Heart left ventricle (tissue), 16 donors: ENCODE results near the gene NIT2. TPM values are rescaled to one million over a fixed set of nuclear protein-coding genes. Genes with fewer than 3 reads are reported as not detected.
"Not testable (repeated sequence)": the region's sequence is repeated elsewhere in the genome, so short reads cannot be mapped to it uniquely, and the experiment has no call there.

Experiments
- ATAC-seq, 4 donors: fragments of 200-7000 bp; cut with Tn5 transposase; one replicate each; pipeline ENCODE4 v1.9.1; 2020 to 2022; ENCODE audit warnings: moderate library complexity in 4 of 4, mild to moderate bottlenecking in 3 of 4, moderate number of reproducible peaks in 1 of 4
- DNase-seq, 5 donors: peaks; one replicate each; pipeline ENCODE4 v3.0.0-alpha.2; 2020
- H3K27ac ChIP-seq, 12 donors: fragments of 200-600 bp; sonication (generic) in 4 of 12; one replicate each; pipeline versions ENCODE4 v1.5.0 to v1.8.0; 2016 to 2022; ENCODE audit warnings: mild to moderate bottlenecking in 2 of 12
- H3K27me3 ChIP-seq, 9 donors: fragments of 200-600 bp; sonication (generic) in 2 of 9; one replicate each; pipeline versions ENCODE4 v1.5.1 to v1.8.0; 2016 to 2022; ENCODE audit warnings: mild to moderate bottlenecking in 3 of 9
- H3K36me3 ChIP-seq, 9 donors: fragments of 200-600 bp; sonication (generic) in 2 of 9; one replicate each; pipeline versions ENCODE4 v1.5.0 to v1.8.0; 2018 to 2022; ENCODE audit warnings: mild to moderate bottlenecking in 2 of 9
- H3K4me1 ChIP-seq, 12 donors: fragments of 200-600 bp; sonication (generic) in 4 of 12; one replicate each; pipeline versions ENCODE4 v1.5.0 to v1.8.0; 2016 to 2022; ENCODE audit warnings: mild to moderate bottlenecking in 3 of 12
- H3K4me3 ChIP-seq, 12 donors: fragments of 200-600 bp; sonication (generic) in 4 of 12; one replicate each; pipeline versions ENCODE4 v1.5.0 to v1.8.0; 2017 to 2022; ENCODE audit warnings: mild to moderate bottlenecking in 9 of 12, moderate library complexity in 4 of 12
- H3K9me3 ChIP-seq, 12 donors: fragments of 200-600 bp; sonication (generic) in 4 of 12; one replicate each; pipeline versions ENCODE4 v1.5.0 to v1.8.0; 2016 to 2022; ENCODE audit warnings: mild to moderate bottlenecking in 1 of 12
- CTCF ChIP-seq, 12 donors: fragments of 200-600 bp; sonication (generic) in 4 of 12; IDR thresholded peaks; one replicate each; pipeline versions ENCODE4 v1.5.0 to v1.8.0; 2018 to 2022; ENCODE audit warnings: antibody characterized with exemption in 12 of 12, mild to moderate bottlenecking in 5 of 12
- POLR2A ChIP-seq, 2 donors: fragments of 450-650 bp; IDR thresholded peaks; one replicate each; pipeline ENCODE4 v1.6.1; 2017; ENCODE audit warnings: antibody characterized with exemption in 2 of 2, mild to moderate bottlenecking in 2 of 2, moderate library complexity in 2 of 2
- WGBS, 4 donors: extraction: QIAGEN DNeasy Blood & Tissue Kit in 2 of 4; methylation state at CpG; one replicate each; pipeline versions ENCODE4 v1.1.5 to v1.1.7; 2013 to 2018; 5-methylcytosine and 5-hydroxymethylcytosine counted together
- intact Hi-C, 10 donors: fragments of 100-400 bp; cut with DNase I; formaldehyde crosslinking; loops; one replicate each; pipeline versions ENCODE4 v1.11.1 to v1.14.2; 2022
- polyA plus RNA-seq, 2 donors: library from polyadenylated mRNA; stranded (reverse); fragments of 200-250 nt; gene quantifications; one replicate each; pipeline ENCODE4 v1.2.3, GENCODE V29; 2013
- total RNA-seq, 9 donors: library from RNA; depleted of rRNA in 2 of 9; stranded (reverse); fragments of >200 nt in 2 of 9; fragmentation: NEBNext Ultra II Directional in 3 of 9; extraction: Animal tissue kit (Norgen Biotek cat#: 25700) in 3 of 9; gene quantifications; one replicate each; pipeline versions ENCODE4 v1.1.0 to v1.2.4, GENCODE V29; 2016 to 2023
- donor health status: ischemic (EF 13 %, LVEDD 7.1; RV severe dilation, severe dysfunction).
- donor health status: healthy with polysubstance abuse.
- donor health status: DM: no; HTN: yes; CAD: no.
- donor health status: DM: no; HTN: no; CAD: no.
- donor health status: ischemic (EF 25% LVEDD 6.9; RV normal size, moderate dysfunction).
- donor health status: ischemic (EF 25% LVEDD 5.7; RV mildly dilated, moderate dysfunction).
- donor health status: healthy.
- donor health status: DM: yes; HTN: yes; CAD: no.
- donor health status: ischemic (EF 35%, LVEDD 5.7; RV mildly dilated, moderate dysfunction).
- donor health status: nonischemic (EF 11% LVEDD 7.7; RV severe dilation, severe dysfunction).
- donor health status: DM: yes; HTN: yes; CAD: no.
- donor health status: PGD.
- donor health status: ischemic (EF 29% LVEDD 5.4; RV normal size, mild dysfunction).
- donor health status: nonischemic (EF 23%, LVEDD 6.1; RV moderate dilation, normal function).

Gene NIT2
- total and polyA plus RNA-seq, 11 donors: 11.6 to 50.9 (median 31.1) TPM

- Histone ChIP-seq H3K27me3 (no peaks in the 10 kb centered on the region), H3K4me3 (peak overlapping the region; percentile 57 to 80 (median 68)), H3K36me3 (peaks cover 0 to 6% (median under 1%) of the 10 kb centered on the region in 9 donors), H3K4me1 (peaks cover 0 to 20% (median 8%) of the 10 kb centered on the region in 12 donors), H3K9me3 (no peaks in the 10 kb centered on the region), H3K27ac (peak overlapping the region; percentile 35 to 86 (median 82))
- no peak for TF ChIP-seq POLR2A (IDR thresholded peaks at IDR 0.05)
- TF ChIP-seq CTCF (IDR thresholded peaks at IDR 0.05): no peak
- DNase-seq: no peak
- WGBS, 4 donors: 35 to 45% (median 41%) methylated on average over 14 of the region's 14 CpGs
- intact Hi-C loops: loop anchor here in 3 of 10 donors (2.0 to 10.0 kb wide), 3 partner anchors 51 to 73 kb away; partner anchors contain the start of genes LNP1 (in 1 of the 3), TBC1D23 (in 1 of the 3) and TOMM70 (in 1 of the 3)
- ATAC-seq: peak in 3 of 4 donors; percentile 7 to 25 (median 22)
Measured at GRCh38 chr3:100333970-100334487, 528 bp upstream of the NIT2 start.

GRCh38 chr3:100335434-100335833 is 877 bp downstream of the NIT2 start:
- peak in 3 of 5 donors; percentile 14 to 30 (median 22) for DNase-seq

GRCh38 chr3:100336229-100336628 is 1.7 kb downstream of the NIT2 start:
- Histone ChIP-seq H3K27ac (peak overlapping the region in 4 of 12 donors; percentile 77 to 86 (median 84)), H3K36me3 (peaks cover 0 to 28% (median 22%) of the 10 kb centered on the region in 9 donors), H3K4me1 (peaks cover 0 to 20% (median 8%) of the 10 kb centered on the region in 12 donors)
- H3K4me3 ChIP-seq, H3K27me3 ChIP-seq, DNase-seq, H3K9me3 ChIP-seq, ATAC-seq: not testable (repeated sequence)
- intact Hi-C loops: loop anchor here in 3 of 10 donors (5.0 to 10.0 kb wide), 3 partner anchors 49 to 69 kb away; partner anchors contain the start of genes LNP1 (in 2 of the 3) and TOMM70 (in 2 of the 3)
- WGBS, 4 donors: 87 to 94% (median 90%) methylated on average over 10 of the region's 10 CpGs

More at GRCh38 chr3:100335434-100335833, 877 bp downstream of the NIT2 start:
- H3K4me1 ChIP-seq: peaks cover 0 to 20% (median 8%) of the 10 kb centered on the region in 12 donors
- peak; percentile 12 to 23 (median 19) for ATAC-seq
- peak overlapping the region in 10 of 12 donors; percentile 43 to 86 (median 82) for H3K27ac ChIP-seq
- TF ChIP-seq POLR2A (IDR thresholded peaks at IDR 0.05) (no peak), CTCF (IDR thresholded peaks at IDR 0.05) (no peak)
- peak overlapping the region in 11 of 12 donors; percentile 57 to 80 (median 68) for H3K4me3 ChIP-seq
- no peaks in the 10 kb centered on the region for H3K27me3 ChIP-seq
- H3K36me3 ChIP-seq: peaks cover 0 to 20% (median 14%) of the 10 kb centered on the region in 9 donors
- intact Hi-C loops: loop anchor here in 3 of 10 donors (2.0 to 10.0 kb wide), 4 partner anchors 49 to 75 kb away; partner anchors contain the start of genes LNP1 (in 2 of the 3), TOMM70 (in 2 of the 3) and TBC1D23 (in 1 of the 3)
- 69 to 75% (median 73%) methylated on average over 14 of the region's 14 CpGs for WGBS, 4 donors
- H3K9me3 ChIP-seq: no peaks in the 10 kb centered on the region

GRCh38 chr3:100338911-100339310 is 4.4 kb downstream of the NIT2 start:
- no peak overlapping the region for H3K27ac ChIP-seq
- intact Hi-C loops: loop anchor here in 3 of 10 donors (5.0 to 10.0 kb wide), 3 partner anchors 46 to 66 kb away; partner anchors contain the start of genes LNP1 (in 2 of the 3) and TOMM70 (in 2 of the 3)
- H3K9me3 ChIP-seq: peaks cover 0 to 8% (median 0%) of the 10 kb centered on the region in 12 donors
- DNase-seq (peak in 1 of 5 donors; percentile 20), ATAC-seq (no peak)
- no peak for TF ChIP-seq POLR2A (IDR thresholded peaks at IDR 0.05)
- TF ChIP-seq CTCF (IDR thresholded peaks at IDR 0.05): no peak
- WGBS, 4 donors: 61 to 85% (median 68%) methylated on average over 10 of the region's 10 CpGs
- H3K4me3 ChIP-seq: no peak overlapping the region
- peaks cover 0 to 55% (median 42%) of the 10 kb centered on the region in 9 donors for H3K36me3 ChIP-seq
- H3K4me1 ChIP-seq: peaks cover 0 to 17% (median 8%) of the 10 kb centered on the region in 12 donors
- no peaks in the 10 kb centered on the region for H3K27me3 ChIP-seq
